WTC11 (cell line): ENCODE results near the gene HYAL2. TPM values are rescaled to one million over a fixed set of nuclear protein-coding genes. Genes with fewer than 3 reads are reported as not detected.

Experiments
- ATAC-seq: fragments of 200-7000 bp; cut with Tn5 transposase; 2 replicates; pipeline ENCODE4 v1.10.0; 2021; ENCODE audit warnings: mild to moderate bottlenecking, moderate library complexity
- CTCF ChIA-PET: fragments of 300-600 bp; sonication (Branson Sonifier 250); formaldehyde crosslinking; loops from one replicate; lab custom pipeline; 2021; ENCODE audit warnings: antibody characterized with exemption; lab: Charles Lee
- POLR2A ChIA-PET: fragments of 350-600 bp; sonication (Branson Sonifier 250); formaldehyde crosslinking; loops from one replicate; lab custom pipeline; 2021; ENCODE audit warnings: antibody characterized with exemption; lab: Charles Lee
- DNase-seq: peaks from one replicate; pipeline ENCODE4 v3.0.0; 2021; ENCODE audit warnings: low spot score
- H3K27ac Mint-ChIP-seq: 2 replicates; pipeline ENCODE4 v1.8.0; 2021; ENCODE audit warnings: mixed read lengths
- H3K27me3 Mint-ChIP-seq: 2 replicates; pipeline ENCODE4 v1.8.0; 2021; ENCODE audit warnings: low read depth, mild to moderate bottlenecking, moderate library complexity, mixed read lengths
- H3K36me3 Mint-ChIP-seq: 2 replicates; pipeline ENCODE4 v1.8.0; 2021; ENCODE audit warnings: mixed read lengths
- H3K4me1 Mint-ChIP-seq: 2 replicates; pipeline ENCODE4 v1.8.0; 2022; ENCODE audit warnings: mixed read lengths
- H3K4me3 Mint-ChIP-seq: 2 replicates; pipeline ENCODE4 v1.8.0; 2021; ENCODE audit warnings: mild to moderate bottlenecking, moderate library complexity, mixed read lengths
- H3K9me3 Mint-ChIP-seq: 2 replicates; pipeline ENCODE4 v1.8.0; 2021; ENCODE audit warnings: mixed read lengths
- CBFB ChIP-seq: sonication (generic); formaldehyde crosslinking; IDR thresholded peaks from 2 replicates; pipeline ENCODE4 v1.8.1; 2022; ENCODE audit warnings: mild to moderate bottlenecking, low read depth, missing genetic modification reagents
- CDX4 ChIP-seq: fragments of 250-450 bp; sonication (Bioruptor Pico); IDR thresholded peaks from 2 replicates; pipeline ENCODE4 v1.9.0; 2021; ENCODE audit warnings: moderate library complexity, mild to moderate bottlenecking, inconsistent platforms, borderline replicate concordance
- CTCF ChIP-seq: fragments of 200-600 bp; IDR thresholded peaks from 2 replicates; pipeline ENCODE4 v1.8.0; 2022; ENCODE audit warnings: antibody characterized with exemption
- EMX1 ChIP-seq: fragments of 250-450 bp; sonication (Bioruptor Pico); IDR thresholded peaks from 2 replicates; pipeline ENCODE4 v1.8.0; 2021; ENCODE audit warnings: mild to moderate bottlenecking
- GRHL2 ChIP-seq: fragments of 250-450 bp; sonication (Bioruptor Pico); IDR thresholded peaks from 2 replicates; pipeline ENCODE4 v1.8.0; 2022; ENCODE audit warnings: mild to moderate bottlenecking, moderate library complexity; ENCODE audit not compliant: insufficient replicate concordance, severe bottlenecking
- MYBL2 ChIP-seq: sonication (generic); formaldehyde crosslinking; IDR thresholded peaks from 2 replicates; pipeline ENCODE4 v1.8.1; 2023; ENCODE audit warnings: mild to moderate bottlenecking, moderate library complexity, missing genetic modification reagents
- NFYB ChIP-seq: sonication (generic); formaldehyde crosslinking; conservative IDR thresholded peaks from 2 replicates; pipeline ENCODE4 v1.8.0; 2022; ENCODE audit warnings: low read depth, missing genetic modification reagents
- NR2C2 ChIP-seq: sonication (generic); formaldehyde crosslinking; IDR thresholded peaks from 2 replicates; pipeline ENCODE4 v1.8.0; 2022; ENCODE audit warnings: mild to moderate bottlenecking, missing genetic modification reagents
- PRDM15 ChIP-seq: sonication (generic); formaldehyde crosslinking; IDR thresholded peaks from 2 replicates; pipeline ENCODE4 v1.8.0; 2022; ENCODE audit warnings: missing genetic modification reagents
- PRRX2 ChIP-seq: fragments of 250-450 bp; sonication (Bioruptor Pico); IDR thresholded peaks from 2 replicates; pipeline ENCODE4 v1.8.0; 2021; ENCODE audit warnings: mild to moderate bottlenecking
- STAT6 ChIP-seq: sonication (generic); formaldehyde crosslinking; conservative IDR thresholded peaks from 2 replicates; pipeline ENCODE4 v1.8.1; 2023; ENCODE audit warnings: mild to moderate bottlenecking, low read depth, missing genetic modification reagents, moderate library complexity
- TP53 ChIP-seq: sonication (generic); formaldehyde crosslinking; IDR thresholded peaks from 2 replicates; pipeline ENCODE4 v1.8.1; 2023; ENCODE audit warnings: mild to moderate bottlenecking, missing genetic modification reagents
- ZNF121 ChIP-seq: sonication (generic); formaldehyde crosslinking; IDR thresholded peaks from 2 replicates; pipeline ENCODE4 v1.8.0; 2023; ENCODE audit warnings: missing genetic modification reagents
- ZNF425 ChIP-seq: fragments of 250-450 bp; sonication (Bioruptor Pico); conservative IDR thresholded peaks from 2 replicates; pipeline ENCODE4 v1.9.0; 2021; ENCODE audit warnings: mild to moderate bottlenecking
- ZNF532 ChIP-seq: fragments of 250-450 bp; sonication (Bioruptor Pico); IDR thresholded peaks from 2 replicates; pipeline ENCODE4 v1.9.0; 2021; ENCODE audit warnings: mild to moderate bottlenecking, borderline replicate concordance
- total RNA-seq: library from RNA; stranded (reverse); gene quantifications from 3 replicates; pipeline ENCODE4 v1.2.3, GENCODE V29; 2021

The HYAL2 gene
- total RNA-seq, 1 experiment from 2014 or later = 58.0 TPM

GRCh38 chr3:50347187-50347813 lies 24.8 kb upstream of the HYAL2 start:
- peaks cover 7% of the 10 kb centered on the region; the same call in 1 of the 2 replicates for H3K36me3 Mint-ChIP-seq
- peaks cover 18% of the 10 kb centered on the region for H3K4me1 Mint-ChIP-seq
- DNase-seq = peak; percentile 68
- peaks cover 45% of the 10 kb centered on the region for H3K27me3 Mint-ChIP-seq
- CTCF ChIA-PET = interaction anchor here (0.6 to 4.2 kb wide), 36 partner anchors 8 to 1884 kb away, joined by 3 to 21 read pairs (median 4); partner anchors contain the start of genes C3orf18, HEMK1, HYAL3 and NAA80
- H3K9me3 Mint-ChIP-seq = no peaks in the 10 kb centered on the region
- POLR2A ChIA-PET = interaction anchor here (0.6 to 0.7 kb wide), 3 partner anchors 168 to 238 kb away, joined by 4 to 5 read pairs (median 4); no protein-coding TSS in a partner anchor
- no peak for TF ChIP-seq CDX4
- no peak for TF ChIP-seq PRDM15 (CRISPR knock-in tag)
- no peak for TF ChIP-seq ZNF532 (CRISPR knock-in tag)
- peak; percentile 57 for TF ChIP-seq CTCF
- TF ChIP-seq, all 79 proteins: peak for 1
- Mint-ChIP-seq H3K27ac (no peak overlapping the region; the same call in 1 of the 2 replicates), H3K4me3 (no peak overlapping the region)
- ATAC-seq = no peak

GRCh38 chr3:50345586-50346234 lies 23.2 kb upstream of the HYAL2 start, which contains the start of gene ZMYND10:
TSS of gene ZMYND10 (minus strand) at chr3:50345732. CDS start at chr3:50345579, 153 bp downstream.
- peak; percentile 89 for DNase-seq
- ChIA-PET CTCF (interaction anchor here (0.6 to 3.2 kb wide), 10 partner anchors 11 to 264 kb away, joined by 3 to 19 read pairs (median 5); partner anchors contain the start of gene HYAL2), POLR2A (interaction anchor here (0.8 to 0.9 kb wide), 2 partner anchors 9 to 54 kb away, joined by 3 read pairs; partner anchors contain the start of gene IFRD2)
- Mint-ChIP-seq H3K9me3 (no peaks in the 10 kb centered on the region), H3K36me3 (peaks cover 7% of the 10 kb centered on the region; the same call in 1 of the 2 replicates), H3K27me3 (peaks cover 61% of the 10 kb centered on the region), H3K27ac (no peak within 1 kb of the TSS), H3K4me1 (peaks cover 14% of the 10 kb centered on the region), H3K4me3 (peak within 1 kb of the TSS; percentile 75)
- peak; percentile 67 for ATAC-seq
- TF ChIP-seq NFYB (CRISPR knock-in tag) (no peak), PRRX2 (CRISPR knock-in tag) (no peak), GRHL2 (CRISPR knock-in tag) (no peak), EMX1 (CRISPR knock-in tag) (no peak), CBFB (CRISPR knock-in tag) (no peak), TP53 (no peak), ZNF121 (CRISPR knock-in tag) (no peak), CDX4 (no peak), ZNF425 (CRISPR knock-in tag) (no peak), STAT6 (no peak), MYBL2 (CRISPR knock-in tag) (no peak), NR2C2 (CRISPR knock-in tag) (no peak)
